Measurements from ENCODE around the gene MAST4. TPM values are rescaled to one million over a fixed set of nuclear protein-coding genes. Genes with fewer than 3 reads are reported as not detected.

The MAST4 gene
- total RNA-seq, 2 donors from 2014 or later = 11.0 to 11.5 TPM

GRCh38 chr5:67050635-67051034 is 454.4 kb downstream of the MAST4 start:
- no peak overlapping the region for H3K4me3 Mint-ChIP-seq
- peaks cover 8% of the 10 kb centered on the region for H3K4me1 Mint-ChIP-seq
- TF ChIP-seq CTCF (conservative IDR thresholded peaks at IDR 0.05) = no peak
- H3K27ac Mint-ChIP-seq = no peak overlapping the region
- DNase-seq = no peak
- Histone ChIP-seq H3K27ac (ENCODE audit: low read depth, low read length) (no peak overlapping the region), H3K36me3 (ENCODE audit: control insufficient read depth, insufficient read depth, low read length) (no peaks in the 10 kb centered on the region), H3K9ac (ENCODE audit: extremely low read depth, low read length, poor library complexity, severe bottlenecking) (no peak overlapping the region), H3K27me3 (ENCODE audit: control insufficient read depth, insufficient read depth, low read length, poor library complexity, severe bottlenecking) (no peaks in the 10 kb centered on the region), H3K4me3 (ENCODE audit: low read length) (no peak overlapping the region), H3K4me1 (ENCODE audit: control insufficient read depth, insufficient read depth, low read length) (peaks cover 2% of the 10 kb centered on the region), H3K9me3 (ENCODE audit: control insufficient read depth, low read length) (no peaks in the 10 kb centered on the region)
- 95 to 96% methylated on average over 3 of the region's 3 CpGs for WGBS, 2 experiments (ENCODE audit: insufficient coverage in 1 of 2, insufficient read length in 1 of 2)
- H3K36me3 Mint-ChIP-seq (ENCODE audit: low read depth) = no peaks in the 10 kb centered on the region
- H3K27me3 Mint-ChIP-seq (ENCODE audit: insufficient read depth) = no peaks in the 10 kb centered on the region
- H3K9me3 Mint-ChIP-seq = no peaks in the 10 kb centered on the region

- Mint-ChIP-seq H3K4me3 (no peak overlapping the region), H3K36me3 (ENCODE audit: low read depth) (no peaks in the 10 kb centered on the region), H3K9me3 (no peaks in the 10 kb centered on the region), H3K27ac (no peak overlapping the region), H3K4me1 (peaks cover 8% of the 10 kb centered on the region), H3K27me3 (ENCODE audit: insufficient read depth) (no peaks in the 10 kb centered on the region)
- 56 to 100% methylated on average over 1 of the region's 1 CpG for WGBS, 2 experiments (ENCODE audit: insufficient coverage in 1 of 2, insufficient read length in 1 of 2)
- H3K4me1 ChIP-seq (ENCODE audit: control insufficient read depth, insufficient read depth, low read length) = peaks cover 2% of the 10 kb centered on the region
- DNase-seq = no peak
- no peaks in the 10 kb centered on the region for H3K36me3 ChIP-seq (ENCODE audit: control insufficient read depth, insufficient read depth, low read length)
- H3K4me3 ChIP-seq (ENCODE audit: low read length) = no peak overlapping the region
- no peaks in the 10 kb centered on the region for H3K9me3 ChIP-seq (ENCODE audit: control insufficient read depth, low read length)
- H3K27me3 ChIP-seq (ENCODE audit: control insufficient read depth, insufficient read depth, low read length, poor library complexity, severe bottlenecking) = no peaks in the 10 kb centered on the region
- H3K9ac ChIP-seq (ENCODE audit: extremely low read depth, low read length, poor library complexity, severe bottlenecking) = no peak overlapping the region
- no peak for TF ChIP-seq CTCF (conservative IDR thresholded peaks at IDR 0.05)
- H3K27ac ChIP-seq (ENCODE audit: low read depth, low read length) = no peak overlapping the region
Measured at GRCh38 chr5:67051164-67051563, 455.0 kb downstream of the MAST4 start.

GRCh38 chr5:67052034-67052433 is 455.8 kb downstream of the MAST4 start:
- H3K27me3 ChIP-seq (ENCODE audit: control insufficient read depth, insufficient read depth, low read length, poor library complexity, severe bottlenecking) = no peaks in the 10 kb centered on the region
- no peak overlapping the region for H3K4me3 Mint-ChIP-seq
- H3K9me3 Mint-ChIP-seq = no peaks in the 10 kb centered on the region
- H3K4me1 Mint-ChIP-seq = peaks cover 8% of the 10 kb centered on the region
- no peak for DNase-seq
- H3K9me3 ChIP-seq (ENCODE audit: control insufficient read depth, low read length) = no peaks in the 10 kb centered on the region
- H3K4me1 ChIP-seq (ENCODE audit: control insufficient read depth, insufficient read depth, low read length) = peaks cover 2% of the 10 kb centered on the region
- H3K9ac ChIP-seq (ENCODE audit: extremely low read depth, low read length, poor library complexity, severe bottlenecking) = no peak overlapping the region
- H3K27ac Mint-ChIP-seq = no peak overlapping the region
- H3K36me3 Mint-ChIP-seq (ENCODE audit: low read depth) = no peaks in the 10 kb centered on the region
- no peaks in the 10 kb centered on the region for H3K27me3 Mint-ChIP-seq (ENCODE audit: insufficient read depth)
- no peak overlapping the region for H3K27ac ChIP-seq (ENCODE audit: low read depth, low read length)
- WGBS, 2 experiments (ENCODE audit: insufficient coverage in 1 of 2, insufficient read length in 1 of 2) = 100% methylated on average over 1 of the region's 1 CpG; no CpG with 5 or more reads in 1 of the 2 experiments
- H3K36me3 ChIP-seq (ENCODE audit: control insufficient read depth, insufficient read depth, low read length) = no peaks in the 10 kb centered on the region
- no peak for TF ChIP-seq CTCF (conservative IDR thresholded peaks at IDR 0.05)
- no peak overlapping the region for H3K4me3 ChIP-seq (ENCODE audit: low read length)

Measured in endodermal cell (in vitro differentiated cells).